Spleen (tissue), 11 donors: ENCODE measurements around the gene CDKN1A. TPM values are rescaled to one million over a fixed set of nuclear protein-coding genes. Genes with fewer than 3 reads are reported as not detected.

Source experiments
- DNase-seq: peaks from one replicate; pipeline ENCODE4 v3.0.0-alpha.2; 2020
- H3K27ac ChIP-seq, 8 donors: fragments of 200-600 bp; sonication (generic) in 7 of 8; 1 replicate in 4 of 8; 2 replicates in 4 of 8; pipeline versions ENCODE4 v1.5.0 to v1.8.0; 2016 to 2021; ENCODE audit warnings: inconsistent platforms in 4 of 8, mild to moderate bottlenecking in 4 of 8, moderate library complexity in 1 of 8
- H3K27me3 ChIP-seq, 7 donors: fragments of 200-600 bp; sonication (generic) in 6 of 7; replicated peaks in 1 of 7; 1 replicate in 4 of 7; 2 replicates in 3 of 7; pipeline versions ENCODE4 v1.5.0 to v1.8.0; 2016 to 2021; ENCODE audit warnings: inconsistent platforms in 3 of 7, mild to moderate bottlenecking in 1 of 7
- H3K36me3 ChIP-seq, 6 donors: fragments of 200-600 bp; sonication (generic) in 5 of 6; 1 replicate in 4 of 6; 2 replicates in 2 of 6; pipeline versions ENCODE4 v1.5.0 to v1.8.0; 2016 to 2021; ENCODE audit warnings: inconsistent platforms in 2 of 6
- H3K4me1 ChIP-seq, 6 donors: fragments of 200-600 bp; sonication (generic) in 5 of 6; 1 replicate in 3 of 6; 2 replicates in 3 of 6; pipeline versions ENCODE4 v1.5.0 to v1.8.0; 2016 to 2021; ENCODE audit warnings: inconsistent platforms in 3 of 6
- H3K4me3 ChIP-seq, 8 donors: fragments of 200-600 bp; sonication (generic) in 7 of 8; 1 replicate in 4 of 8; 2 replicates in 4 of 8; pipeline versions ENCODE4 v1.5.0 to v1.8.0; 2016 to 2021; ENCODE audit warnings: inconsistent platforms in 4 of 8, mild to moderate bottlenecking in 4 of 8, moderate library complexity in 2 of 8
- H3K9me3 ChIP-seq, 8 donors: fragments of 200-600 bp; sonication (generic) in 7 of 8; 1 replicate in 4 of 8; 2 replicates in 4 of 8; pipeline versions ENCODE4 v1.5.0 to v1.8.0; 2016 to 2021; ENCODE audit warnings: inconsistent platforms in 4 of 8
- POLR2A ChIP-seq, 3 donors: fragments of 450-650 bp; IDR thresholded peaks; one replicate each; pipeline ENCODE4 v1.5.1; 2017; ENCODE audit warnings: antibody characterized with exemption in 3 of 3, mild to moderate bottlenecking in 1 of 3
- POLR2AphosphoS5 ChIP-seq, 3 donors: sonication (generic); formaldehyde crosslinking; IDR thresholded peaks; one replicate each; pipeline ENCODE4 v1.5.1; 2017; ENCODE audit warnings: antibody characterized with exemption in 3 of 3
- WGBS, 5 donors: extraction: QIAGEN DNeasy Blood & Tissue Kit in 3 of 5; methylation state at CpG; one replicate each; pipeline versions ENCODE4 v1.1.5 to v1.1.7; 2013 to 2018; 5-methylcytosine and 5-hydroxymethylcytosine counted together
- intact Hi-C: fragments of 100-400 bp; cut with DNase I; formaldehyde crosslinking; loops from one replicate; pipeline ENCODE4 v1.15.0; 2023; ENCODE audit warnings: low total_unique reads
- polyA plus RNA-seq, 3 donors: library from polyadenylated mRNA; stranded (reverse); fragments of 200-250 nt; gene quantifications; one replicate each; pipeline ENCODE4 v1.2.1, GENCODE V29; 2013
- total RNA-seq, 7 donors: library from RNA; depleted of rRNA in 3 of 7; stranded (reverse); fragments of >200 nt in 3 of 7; fragmentation: NEBNext Ultra II Directional in 4 of 7; extraction: Animal tissue kit (Norgen Biotek cat#: 25700) in 4 of 7; gene quantifications; one replicate each; pipeline versions ENCODE4 v1.1.0 to v1.2.1, GENCODE V29; 2016 to 2021
- TF ChIP-seq, protein P1 (sequence below), 11 experiments: fragments of 200-600 bp in 7 of 11; fragments of 450-650 bp in 4 of 11; sonication (generic) in 4 of 11; IDR thresholded peaks in 8 of 11; conservative IDR thresholded peaks in 3 of 11; 1 replicate in 7 of 11; 2 replicates in 4 of 11; pipeline versions ENCODE4 v1.4.0 to v1.8.0; 2016 to 2021; ENCODE audit warnings: antibody characterized with exemption in 11 of 11, inconsistent platforms in 4 of 11, mild to moderate bottlenecking in 1 of 11
- donor health status: healthy with polysubstance abuse.
- donor health status: DM: no; HTN: no; CAD: no; lungs with moderate emphysema.
- donor health status: DM: no; HTN: no; CAD: no.
- donor health status: Bipolar disorder and iron deficiency.
- donor health status: healthy.
- donor health status: DM: no; HTN: no; CAD: no.
- donor health status: DM: yes; HTN: yes; CAD: no.

Gene CDKN1A
- total and polyA plus RNA-seq, 10 donors, result 10.7 to 58.5 (median 28.1) TPM

DNA sequence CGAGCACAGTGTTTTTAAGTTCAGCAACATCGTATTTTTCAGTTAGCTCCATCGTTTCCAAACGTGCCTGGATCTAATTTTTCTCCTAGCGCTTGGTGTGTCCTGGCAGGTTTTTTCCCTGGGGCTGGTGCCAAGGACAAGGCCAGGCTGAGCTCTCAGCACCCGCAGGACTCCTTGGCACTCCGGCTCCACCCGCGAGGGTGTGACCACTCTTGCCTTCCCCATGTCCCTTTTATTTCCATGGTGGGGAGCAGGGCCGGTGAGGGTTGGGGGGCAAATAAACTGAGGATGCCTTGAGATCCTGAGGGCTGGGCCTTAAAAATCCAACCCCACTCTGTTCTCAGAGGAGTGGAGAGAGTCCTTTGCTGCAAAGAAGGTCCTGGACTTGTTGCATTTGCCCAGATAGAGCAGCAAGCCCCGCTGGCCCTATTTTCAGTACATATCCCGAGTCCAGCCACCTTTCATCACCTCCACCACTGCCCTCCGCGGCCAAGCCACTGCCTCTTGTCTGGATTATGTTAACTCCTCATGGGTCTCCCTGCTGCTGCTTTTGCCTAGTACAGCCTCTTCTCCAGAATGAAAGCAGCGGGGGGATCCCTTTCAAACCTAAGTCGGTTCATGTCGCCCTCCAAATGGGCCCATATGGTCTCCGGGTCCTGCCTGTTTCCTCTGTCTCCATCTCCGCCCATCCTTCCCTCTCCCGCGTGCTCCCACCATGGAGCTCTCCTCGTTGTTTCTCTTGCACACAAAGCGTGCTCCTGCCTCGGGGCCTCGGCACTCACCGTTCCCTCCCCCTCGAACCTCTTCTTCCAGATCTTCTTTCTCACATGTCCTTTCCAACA is 14.6 kb downstream of the CDKN1A start:
- TF ChIP-seq POLR2AphosphoS5 (IDR thresholded peaks at IDR 0.05), result no peak
- TF ChIP-seq, protein P1, sequence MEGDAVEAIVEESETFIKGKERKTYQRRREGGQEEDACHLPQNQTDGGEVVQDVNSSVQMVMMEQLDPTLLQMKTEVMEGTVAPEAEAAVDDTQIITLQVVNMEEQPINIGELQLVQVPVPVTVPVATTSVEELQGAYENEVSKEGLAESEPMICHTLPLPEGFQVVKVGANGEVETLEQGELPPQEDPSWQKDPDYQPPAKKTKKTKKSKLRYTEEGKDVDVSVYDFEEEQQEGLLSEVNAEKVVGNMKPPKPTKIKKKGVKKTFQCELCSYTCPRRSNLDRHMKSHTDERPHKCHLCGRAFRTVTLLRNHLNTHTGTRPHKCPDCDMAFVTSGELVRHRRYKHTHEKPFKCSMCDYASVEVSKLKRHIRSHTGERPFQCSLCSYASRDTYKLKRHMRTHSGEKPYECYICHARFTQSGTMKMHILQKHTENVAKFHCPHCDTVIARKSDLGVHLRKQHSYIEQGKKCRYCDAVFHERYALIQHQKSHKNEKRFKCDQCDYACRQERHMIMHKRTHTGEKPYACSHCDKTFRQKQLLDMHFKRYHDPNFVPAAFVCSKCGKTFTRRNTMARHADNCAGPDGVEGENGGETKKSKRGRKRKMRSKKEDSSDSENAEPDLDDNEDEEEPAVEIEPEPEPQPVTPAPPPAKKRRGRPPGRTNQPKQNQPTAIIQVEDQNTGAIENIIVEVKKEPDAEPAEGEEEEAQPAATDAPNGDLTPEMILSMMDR (IDR thresholded peaks at IDR 0.05 in 8 of 11, conservative IDR thresholded peaks at IDR 0.05 in 3 of 11), result no peak
- no peak for TF ChIP-seq POLR2A (IDR thresholded peaks at IDR 0.05)
- intact Hi-C loops, result loop anchor here (5.0 kb wide), 1 partner anchor 64 kb away; no protein-coding TSS in a partner anchor
- Histone ChIP-seq H3K4me1 (peaks cover 12 to 45% (median 23%) of the 10 kb centered on the region in 6 donors), H3K9me3 (no peaks in the 10 kb centered on the region), H3K27me3 (no peaks in the 10 kb centered on the region), H3K27ac (peak overlapping the region in 5 of 8 donors; percentile 67 to 89 (median 75)), H3K36me3 (no peaks in the 10 kb centered on the region), H3K4me3 (no peak overlapping the region)
- 76 to 89% (median 82%) methylated on average over 27 of the region's 27 CpGs for WGBS, 5 donors
- DNase-seq, result peak; percentile 62

DNA sequence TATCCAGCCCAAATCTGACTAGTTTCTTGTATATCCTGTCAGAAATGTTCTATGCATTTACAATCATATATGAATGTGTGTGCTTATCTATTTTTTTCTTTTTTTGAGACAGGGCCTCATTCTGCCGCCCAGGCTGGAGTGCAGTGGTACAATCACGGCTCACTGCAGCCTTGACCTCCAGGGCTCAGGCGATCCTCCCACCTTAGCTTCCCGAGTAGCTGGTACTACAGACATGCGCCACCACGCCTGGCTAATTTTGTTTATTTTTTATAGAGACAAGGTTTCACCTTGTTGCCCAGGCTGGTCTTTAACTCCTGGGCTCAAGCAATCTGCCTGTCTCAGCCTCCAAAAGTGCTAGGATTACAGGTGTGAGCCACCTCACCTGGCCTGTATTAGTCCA is 16.1 kb downstream of the CDKN1A start:
- Histone ChIP-seq H3K9me3 (no peaks in the 10 kb centered on the region), H3K27me3 (no peaks in the 10 kb centered on the region), H3K27ac (no peak overlapping the region), H3K36me3 (no peaks in the 10 kb centered on the region), H3K4me1 (peaks cover 12 to 60% (median 23%) of the 10 kb centered on the region in 6 donors), H3K4me3 (no peak overlapping the region)
- intact Hi-C loops, result loop anchor here (5.0 kb wide), 1 partner anchor 63 kb away; no protein-coding TSS in a partner anchor
- no peak for DNase-seq
- TF ChIP-seq, protein P1 (IDR thresholded peaks at IDR 0.05 in 8 of 11, conservative IDR thresholded peaks at IDR 0.05 in 3 of 11), result no peak
- TF ChIP-seq POLR2A (IDR thresholded peaks at IDR 0.05), result no peak
- 88 to 93% (median 92%) methylated on average over 6 of the region's 6 CpGs for WGBS, 5 donors

DNA sequence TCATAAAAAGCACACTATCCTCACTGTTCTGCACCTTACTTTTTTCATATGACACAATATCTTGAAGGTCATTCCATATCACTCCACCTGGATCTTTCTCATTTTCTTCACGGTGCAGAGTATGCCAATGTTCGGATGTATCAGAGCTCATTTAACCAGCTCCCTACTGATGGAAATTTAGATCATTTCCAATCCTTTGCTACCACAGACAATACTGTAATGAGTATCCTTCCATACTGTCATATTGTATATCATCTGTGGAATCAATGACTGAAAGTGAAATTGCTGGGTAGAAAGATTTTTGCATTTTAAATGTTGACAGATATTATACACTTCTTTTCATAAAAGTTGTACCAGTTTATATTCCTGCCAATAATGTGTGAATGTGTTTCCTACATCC is 16.9 kb downstream of the CDKN1A start:
- no peaks in the 10 kb centered on the region for H3K36me3 ChIP-seq
- 77 to 82% (median 78%) methylated on average over 2 of the region's 2 CpGs for WGBS, 5 donors
- H3K27me3 ChIP-seq, result no peaks in the 10 kb centered on the region
- peaks cover 12 to 67% (median 23%) of the 10 kb centered on the region in 6 donors for H3K4me1 ChIP-seq
- intact Hi-C loops, result no loop called here
- H3K9me3 ChIP-seq, result no peaks in the 10 kb centered on the region
- TF ChIP-seq, protein P1 (IDR thresholded peaks at IDR 0.05 in 8 of 11, conservative IDR thresholded peaks at IDR 0.05 in 3 of 11), result no peak
- TF ChIP-seq POLR2AphosphoS5 (IDR thresholded peaks at IDR 0.05), result no peak
- no peak for TF ChIP-seq POLR2A (IDR thresholded peaks at IDR 0.05)
- H3K27ac ChIP-seq, result no peak overlapping the region
- DNase-seq, result no peak
- no peak overlapping the region for H3K4me3 ChIP-seq

DNA sequence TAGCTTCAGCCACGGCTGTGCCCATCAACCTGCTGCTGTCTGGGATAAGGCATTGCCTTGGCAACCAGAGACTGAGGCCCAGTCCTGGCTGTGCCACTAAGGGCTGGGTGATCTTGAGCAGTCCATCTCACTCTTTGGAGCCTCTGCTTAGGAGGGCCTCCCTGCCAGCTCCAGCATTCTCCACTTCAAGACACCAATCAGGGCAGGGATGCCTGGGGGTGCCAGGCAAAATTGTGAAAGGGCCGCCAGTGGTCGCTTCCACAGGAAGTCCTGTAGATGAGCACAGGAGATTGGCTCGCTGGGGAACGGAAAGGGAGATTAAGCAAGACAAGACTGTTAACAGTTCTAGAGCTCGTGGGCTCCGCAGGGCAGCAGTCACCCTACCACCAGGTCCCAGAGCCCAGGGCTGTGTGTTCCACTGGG is 19.0 kb downstream of the CDKN1A start, which contains the start of gene RAB44:
Gene RAB44, plus strand, starts transcription at position 346 of the 423 bp plus-strand sequence. CDS start 6,410 bp downstream, outside the sequence.
- peak within 1 kb of the TSS in 3 of 8 donors; percentile 40 to 59 (median 46) for H3K27ac ChIP-seq
- peak; percentile 74 for DNase-seq
- intact Hi-C loops, result no loop called here
- no peak within 1 kb of the TSS for H3K4me3 ChIP-seq
- H3K9me3 ChIP-seq, result no peaks in the 10 kb centered on the region
- TF ChIP-seq POLR2A (IDR thresholded peaks at IDR 0.05) (no peak), POLR2AphosphoS5 (IDR thresholded peaks at IDR 0.05) (no peak)
- TF ChIP-seq, protein P1 (IDR thresholded peaks at IDR 0.05 in 8 of 11, conservative IDR thresholded peaks at IDR 0.05 in 3 of 11), result no peak
- 48 to 73% (median 69%) methylated on average over 5 to 7 of the region's 7 CpGs for WGBS, 5 donors
- no peaks in the 10 kb centered on the region for H3K36me3 ChIP-seq
- peaks cover 9 to 69% (median 16%) of the 10 kb centered on the region in 6 donors for H3K4me1 ChIP-seq
- H3K27me3 ChIP-seq, result no peaks in the 10 kb centered on the region
